ENCODE measurements around the gene SLC4A4. TPM values are rescaled to one million over a fixed set of nuclear protein-coding genes. Genes with fewer than 3 reads are reported as not detected.

SLC4A4 gene
- total RNA-seq, 1 donor from 2014 or later: 3.0 TPM

DNA sequence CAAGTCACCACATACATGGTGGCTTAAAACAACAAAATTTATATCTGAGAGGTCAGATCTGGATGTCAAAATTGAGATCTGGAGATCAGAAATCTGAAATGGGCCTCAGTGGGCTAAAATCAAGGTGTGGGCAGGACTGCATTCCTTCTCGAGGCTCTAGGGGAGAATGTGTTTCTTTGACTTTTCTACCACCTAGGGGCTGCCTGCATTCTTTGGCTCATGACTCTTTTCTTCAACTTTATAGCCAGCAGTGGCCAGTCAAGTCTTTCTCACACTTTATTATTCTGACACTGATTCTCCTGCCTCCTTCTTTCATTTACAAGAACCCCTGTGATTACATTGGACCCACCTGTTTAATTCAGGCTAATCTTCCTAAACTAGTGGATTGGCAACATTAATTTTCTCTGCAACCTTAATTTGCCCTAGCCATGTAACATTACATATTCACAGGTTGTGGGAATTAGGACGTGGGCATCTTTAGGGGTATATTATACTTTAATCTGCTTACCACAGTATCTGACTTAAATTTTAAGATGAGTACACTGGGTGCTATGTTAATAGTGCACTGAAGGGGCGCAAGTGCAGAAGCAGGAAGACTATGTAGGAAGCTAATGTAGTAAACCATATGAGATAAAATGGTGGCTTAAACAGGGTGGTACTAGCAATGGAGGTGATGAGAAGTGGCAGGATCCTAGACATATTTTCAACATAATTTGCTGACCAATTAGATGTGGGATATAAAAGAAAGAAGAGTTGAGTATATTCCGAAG is 188.0 kb downstream of the SLC4A4 start:
- no peak overlapping the region for H3K4me2 ChIP-seq (ENCODE audit: low read length)
- Mint-ChIP-seq H3K4me3 (ENCODE audit: unreplicated experiment) (no peak overlapping the region), H3K36me3 (ENCODE audit: low read depth, unreplicated experiment) (no peaks in the 10 kb centered on the region), H3K4me1 (ENCODE audit: low read depth, unreplicated experiment) (peaks cover 4% of the 10 kb centered on the region), H3K27me3 (ENCODE audit: low read depth, unreplicated experiment) (no peaks in the 10 kb centered on the region), H3K27ac (ENCODE audit: unreplicated experiment) (no peak overlapping the region), H3K9me3 (ENCODE audit: unreplicated experiment) (no peaks in the 10 kb centered on the region)
- H3K4me1 ChIP-seq (ENCODE audit: insufficient read depth, low read length): no peaks in the 10 kb centered on the region
- H4K20me1 ChIP-seq (ENCODE audit: insufficient read depth, low read length): no peaks in the 10 kb centered on the region
- H3K79me2 ChIP-seq (ENCODE audit: insufficient read depth, low read length): no peaks in the 10 kb centered on the region
- H3K4me3 ChIP-seq (ENCODE audit: insufficient read depth, low read depth, low read length): no peak overlapping the region
- no peaks in the 10 kb centered on the region for H3K36me3 ChIP-seq (ENCODE audit: insufficient read depth, low read length)
- FAIRE-seq (no peak), DNase-seq (ENCODE audit: low read depth) (no peak)
- H3K9ac ChIP-seq (ENCODE audit: low read length): no peak overlapping the region
- H3K9me3 ChIP-seq (ENCODE audit: insufficient read depth, low read depth, low read length): no peaks in the 10 kb centered on the region
- no peak overlapping the region for H3K27ac ChIP-seq (ENCODE audit: low read depth, low read length)
- no peak for TF ChIP-seq EZH2 (IDR thresholded peaks at IDR 0.05; ENCODE audit: insufficient read depth, low read length)
- TF ChIP-seq, protein P1, sequence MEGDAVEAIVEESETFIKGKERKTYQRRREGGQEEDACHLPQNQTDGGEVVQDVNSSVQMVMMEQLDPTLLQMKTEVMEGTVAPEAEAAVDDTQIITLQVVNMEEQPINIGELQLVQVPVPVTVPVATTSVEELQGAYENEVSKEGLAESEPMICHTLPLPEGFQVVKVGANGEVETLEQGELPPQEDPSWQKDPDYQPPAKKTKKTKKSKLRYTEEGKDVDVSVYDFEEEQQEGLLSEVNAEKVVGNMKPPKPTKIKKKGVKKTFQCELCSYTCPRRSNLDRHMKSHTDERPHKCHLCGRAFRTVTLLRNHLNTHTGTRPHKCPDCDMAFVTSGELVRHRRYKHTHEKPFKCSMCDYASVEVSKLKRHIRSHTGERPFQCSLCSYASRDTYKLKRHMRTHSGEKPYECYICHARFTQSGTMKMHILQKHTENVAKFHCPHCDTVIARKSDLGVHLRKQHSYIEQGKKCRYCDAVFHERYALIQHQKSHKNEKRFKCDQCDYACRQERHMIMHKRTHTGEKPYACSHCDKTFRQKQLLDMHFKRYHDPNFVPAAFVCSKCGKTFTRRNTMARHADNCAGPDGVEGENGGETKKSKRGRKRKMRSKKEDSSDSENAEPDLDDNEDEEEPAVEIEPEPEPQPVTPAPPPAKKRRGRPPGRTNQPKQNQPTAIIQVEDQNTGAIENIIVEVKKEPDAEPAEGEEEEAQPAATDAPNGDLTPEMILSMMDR (IDR thresholded peaks at IDR 0.05; ENCODE audit: insufficient read depth, low read depth, low read length): no peak
- H3K27me3 ChIP-seq (ENCODE audit: insufficient read depth, low read length): no peaks in the 10 kb centered on the region
- H2AFZ ChIP-seq (ENCODE audit: low read depth, low read length): no peak overlapping the region

GRCh38 chr4:71532407-71532806 is 193.6 kb downstream of the SLC4A4 start:
- FAIRE-seq (no peak), DNase-seq (ENCODE audit: low read depth) (no peak)
- Histone ChIP-seq H3K27ac (ENCODE audit: low read depth, low read length) (no peak overlapping the region), H3K4me3 (ENCODE audit: insufficient read depth, low read depth, low read length) (no peak overlapping the region), H3K9ac (ENCODE audit: low read length) (no peak overlapping the region), H4K20me1 (ENCODE audit: insufficient read depth, low read length) (no peaks in the 10 kb centered on the region), H2AFZ (ENCODE audit: low read depth, low read length) (no peak overlapping the region), H3K4me1 (ENCODE audit: insufficient read depth, low read length) (no peaks in the 10 kb centered on the region), H3K36me3 (ENCODE audit: insufficient read depth, low read length) (no peaks in the 10 kb centered on the region), H3K4me2 (ENCODE audit: low read length) (no peak overlapping the region), H3K27me3 (ENCODE audit: insufficient read depth, low read length) (no peaks in the 10 kb centered on the region), H3K79me2 (ENCODE audit: insufficient read depth, low read length) (no peaks in the 10 kb centered on the region), H3K9me3 (ENCODE audit: insufficient read depth, low read depth, low read length) (no peaks in the 10 kb centered on the region)
- Mint-ChIP-seq H3K4me3 (ENCODE audit: unreplicated experiment) (no peak overlapping the region), H3K36me3 (ENCODE audit: low read depth, unreplicated experiment) (no peaks in the 10 kb centered on the region), H3K27ac (ENCODE audit: unreplicated experiment) (no peak overlapping the region), H3K9me3 (ENCODE audit: unreplicated experiment) (no peaks in the 10 kb centered on the region), H3K27me3 (ENCODE audit: low read depth, unreplicated experiment) (no peaks in the 10 kb centered on the region), H3K4me1 (ENCODE audit: low read depth, unreplicated experiment) (peaks cover 2% of the 10 kb centered on the region)
- no peak for TF ChIP-seq EZH2 (IDR thresholded peaks at IDR 0.05; ENCODE audit: insufficient read depth, low read length)
- TF ChIP-seq, protein P1 (IDR thresholded peaks at IDR 0.05; ENCODE audit: insufficient read depth, low read depth, low read length): no peak

DNA sequence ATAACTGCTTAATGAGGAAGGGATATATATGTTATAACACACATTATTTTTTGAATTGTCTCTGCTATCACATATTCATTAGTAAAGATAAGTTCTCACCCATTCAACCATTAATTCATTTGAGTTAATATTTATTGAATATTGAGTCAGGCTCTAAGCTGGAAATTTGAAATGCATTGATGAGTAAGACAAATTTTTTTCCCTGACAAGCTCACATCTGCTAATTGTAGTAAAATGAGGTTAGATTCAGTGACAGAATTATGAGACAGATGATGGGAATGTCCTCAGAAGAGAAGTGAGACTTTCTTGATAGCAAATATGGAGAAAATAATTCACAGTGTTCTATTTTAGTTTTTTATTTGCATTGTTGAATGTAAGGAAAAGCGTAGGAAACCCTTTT is 194.3 kb downstream of the SLC4A4 start:
- no peak overlapping the region for H3K9ac ChIP-seq (ENCODE audit: low read length)
- DNase-seq (ENCODE audit: low read depth) (no peak), FAIRE-seq (no peak)
- no peaks in the 10 kb centered on the region for H3K36me3 ChIP-seq (ENCODE audit: insufficient read depth, low read length)
- no peaks in the 10 kb centered on the region for H3K9me3 ChIP-seq (ENCODE audit: insufficient read depth, low read depth, low read length)
- H3K79me2 ChIP-seq (ENCODE audit: insufficient read depth, low read length): no peaks in the 10 kb centered on the region
- TF ChIP-seq EZH2 (IDR thresholded peaks at IDR 0.05; ENCODE audit: insufficient read depth, low read length): no peak
- TF ChIP-seq, protein P1 (IDR thresholded peaks at IDR 0.05; ENCODE audit: insufficient read depth, low read depth, low read length): no peak
- no peaks in the 10 kb centered on the region for H3K27me3 Mint-ChIP-seq (ENCODE audit: low read depth, unreplicated experiment)
- H3K27ac Mint-ChIP-seq (ENCODE audit: unreplicated experiment): no peak overlapping the region
- H3K27me3 ChIP-seq (ENCODE audit: insufficient read depth, low read length): no peaks in the 10 kb centered on the region
- no peak overlapping the region for H2AFZ ChIP-seq (ENCODE audit: low read depth, low read length)
- no peak overlapping the region for H3K4me3 ChIP-seq (ENCODE audit: insufficient read depth, low read depth, low read length)
- no peak overlapping the region for H3K4me3 Mint-ChIP-seq (ENCODE audit: unreplicated experiment)
- no peak overlapping the region for H3K27ac ChIP-seq (ENCODE audit: low read depth, low read length)
- no peak overlapping the region for H3K4me2 ChIP-seq (ENCODE audit: low read length)
- no peaks in the 10 kb centered on the region for H3K36me3 Mint-ChIP-seq (ENCODE audit: low read depth, unreplicated experiment)
- no peaks in the 10 kb centered on the region for H3K4me1 ChIP-seq (ENCODE audit: insufficient read depth, low read length)
- peaks cover 2% of the 10 kb centered on the region for H3K4me1 Mint-ChIP-seq (ENCODE audit: low read depth, unreplicated experiment)
- H3K9me3 Mint-ChIP-seq (ENCODE audit: unreplicated experiment): no peaks in the 10 kb centered on the region
- no peaks in the 10 kb centered on the region for H4K20me1 ChIP-seq (ENCODE audit: insufficient read depth, low read length)
